T47D (cell line): ENCODE data around the gene CALY.

Source experiments
- DNase-seq, 2 experiments: peaks; one replicate each; pipeline versions ENCODE4 v3.0.0 to v3.0.0-alpha.2; 2011 to 2012; ENCODE audit warnings: low read depth in 1 of 2, low spot score in 1 of 2
- JUND ChIP-seq: IDR thresholded peaks from 2 replicates; pipeline ENCODE4 v1.6.1; 2012; ENCODE audit warnings: low read depth
- in situ Hi-C: cut with HindIII; loops from 2 replicates; pipeline ENCODE4 v1.10.0; 2016; ENCODE audit warnings: low sequenced_read_pairs, low pct_unique_long_range_greater_than_20kb

Gene CALY

DNA sequence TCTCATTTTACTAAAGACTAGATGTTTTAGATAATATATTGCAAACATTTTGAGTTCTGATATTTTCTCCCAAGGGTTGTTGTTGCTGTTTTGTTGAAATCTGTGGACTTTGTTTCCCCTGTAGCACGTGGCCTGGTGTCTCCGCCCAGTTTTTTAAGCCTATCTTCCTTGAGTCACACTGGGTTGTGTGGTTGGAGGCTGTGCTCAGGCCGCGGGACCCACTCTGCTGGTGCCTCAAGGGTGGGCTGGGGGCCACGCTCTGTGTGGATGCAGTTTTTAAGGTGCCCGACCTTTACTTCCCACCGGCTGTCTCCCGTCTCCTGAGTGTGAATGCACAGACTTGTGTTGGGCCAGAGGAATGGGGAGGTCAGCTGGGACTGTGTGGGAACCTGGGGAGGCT lies 6.2 kb upstream of the CALY start:
- no peak for DNase-seq
- in situ Hi-C loops, result no loop called here
- no peak for TF ChIP-seq JUND

GRCh38 chr10:133341983-133342382 lies 5.3 kb upstream of the CALY start:
- in situ Hi-C loops, result no loop called here
- no peak for DNase-seq
- TF ChIP-seq JUND, result no peak

DNA sequence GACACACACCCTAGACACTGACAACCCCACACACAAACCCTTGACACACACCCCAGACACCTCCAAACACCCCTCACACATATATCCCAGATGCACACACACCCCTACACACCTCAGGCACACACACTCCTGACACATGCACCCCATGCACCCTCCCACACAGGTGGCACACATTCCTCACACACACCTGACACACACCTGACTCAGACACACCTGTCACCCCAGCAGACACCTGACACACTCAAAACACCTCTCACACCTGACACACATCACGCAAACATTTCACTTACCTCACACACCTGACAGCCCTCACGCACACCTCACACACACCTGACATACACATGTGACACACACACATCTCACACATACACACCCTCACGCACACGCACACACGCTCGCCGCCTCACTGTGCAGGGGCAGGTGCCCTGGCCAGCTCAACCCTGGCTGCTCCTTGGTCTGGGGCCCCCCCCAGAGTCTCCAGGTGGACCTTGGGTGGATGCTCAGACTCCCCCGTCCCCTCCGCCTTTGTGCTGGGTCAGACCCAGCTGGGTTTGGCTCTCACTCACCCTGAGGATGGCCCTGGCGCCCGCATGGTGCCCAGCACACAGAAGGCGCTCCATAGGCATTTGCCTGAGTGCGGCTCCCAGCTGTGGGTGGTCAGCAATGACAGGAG lies 3.1 kb upstream of the CALY start:
- in situ Hi-C loops, result no loop called here
- DNase-seq, result no peak
- TF ChIP-seq JUND, result no peak

- no peak for TF ChIP-seq JUND
- in situ Hi-C loops, result no loop called here
- no peak for DNase-seq
These were observed 1.7 kb upstream of the CALY start for GRCh38 chr10:133338080-133339071.

- no peak for DNase-seq
- no peak for TF ChIP-seq JUND
- in situ Hi-C loops, result no loop called here
These were observed 652 bp upstream of the CALY start for GRCh38 chr10:133337370-133337725.

DNA sequence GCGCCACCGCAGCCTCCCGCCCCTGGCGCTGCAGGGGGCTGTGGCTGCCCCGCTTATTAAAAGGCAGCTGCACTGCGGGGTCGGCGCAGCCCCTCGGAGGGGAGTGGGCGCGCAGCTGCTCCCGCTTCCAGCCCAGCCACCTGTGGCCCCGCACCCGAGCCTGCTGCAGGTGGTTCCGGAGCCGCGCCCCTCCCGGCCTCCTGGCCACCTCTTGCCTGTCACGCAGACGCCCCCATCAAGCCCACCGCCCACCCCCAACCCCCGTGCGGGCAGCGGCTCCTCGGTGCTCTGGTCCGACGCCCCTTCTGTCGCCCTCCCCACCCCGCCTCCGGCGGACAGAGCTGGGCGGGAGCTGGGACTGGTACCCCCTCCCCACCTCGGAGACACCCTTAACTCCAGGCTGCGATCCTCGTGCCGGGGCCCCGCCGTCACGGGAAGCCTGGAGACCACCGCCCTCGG lies 549 bp downstream of the CALY start:
- no peak for DNase-seq
- TF ChIP-seq JUND, result no peak
- in situ Hi-C loops, result no loop called here

- TF ChIP-seq JUND, result no peak
- DNase-seq, result no peak
- in situ Hi-C loops, result no loop called here
These were observed 1.2 kb downstream of the CALY start for GRCh38 chr10:133335246-133336117.

DNA sequence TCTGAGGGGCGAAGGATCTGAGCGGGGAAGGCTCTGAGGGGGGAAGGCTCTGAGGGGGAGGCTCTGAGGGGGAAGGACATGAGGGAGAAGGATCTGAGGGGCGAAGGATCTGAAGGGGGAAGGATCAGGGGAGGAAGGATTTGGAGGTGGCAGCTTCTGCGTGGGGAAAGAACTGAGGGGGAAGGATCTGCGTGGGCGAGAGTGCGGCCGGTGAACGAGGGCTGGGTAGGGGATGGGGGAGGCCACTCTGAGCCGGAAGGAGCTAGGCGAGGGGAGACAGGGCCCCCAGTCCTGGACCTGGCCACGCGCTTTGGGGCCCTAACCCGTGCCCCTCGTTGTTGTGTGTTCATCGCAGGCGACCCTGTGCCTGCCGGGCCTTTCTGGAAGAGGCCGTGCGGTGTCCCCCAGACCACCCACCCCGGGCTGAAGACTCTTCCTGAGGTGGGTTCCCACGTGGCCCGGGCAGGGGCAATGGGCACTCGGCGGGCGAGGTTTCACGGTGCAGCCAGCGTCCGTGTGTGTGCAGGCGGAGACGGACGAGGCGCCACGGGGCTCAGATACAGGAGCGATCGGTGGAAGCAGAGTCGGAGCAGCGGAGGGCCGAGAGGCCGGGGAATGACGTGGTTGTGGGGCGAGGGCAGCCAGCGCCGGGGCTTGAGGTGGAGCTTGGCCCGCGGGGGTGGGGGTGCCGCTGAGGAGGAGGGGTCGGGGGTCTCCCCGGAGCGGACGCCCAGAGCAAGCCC lies 2.0 kb downstream of the CALY start:
- TF ChIP-seq JUND, result no peak
- no peak for DNase-seq
- in situ Hi-C loops, result no loop called here

GRCh38 chr10:133332936-133333699 lies 3.6 kb downstream of the CALY start:
- TF ChIP-seq JUND, result no peak
- no peak for DNase-seq
- in situ Hi-C loops, result no loop called here

DNA sequence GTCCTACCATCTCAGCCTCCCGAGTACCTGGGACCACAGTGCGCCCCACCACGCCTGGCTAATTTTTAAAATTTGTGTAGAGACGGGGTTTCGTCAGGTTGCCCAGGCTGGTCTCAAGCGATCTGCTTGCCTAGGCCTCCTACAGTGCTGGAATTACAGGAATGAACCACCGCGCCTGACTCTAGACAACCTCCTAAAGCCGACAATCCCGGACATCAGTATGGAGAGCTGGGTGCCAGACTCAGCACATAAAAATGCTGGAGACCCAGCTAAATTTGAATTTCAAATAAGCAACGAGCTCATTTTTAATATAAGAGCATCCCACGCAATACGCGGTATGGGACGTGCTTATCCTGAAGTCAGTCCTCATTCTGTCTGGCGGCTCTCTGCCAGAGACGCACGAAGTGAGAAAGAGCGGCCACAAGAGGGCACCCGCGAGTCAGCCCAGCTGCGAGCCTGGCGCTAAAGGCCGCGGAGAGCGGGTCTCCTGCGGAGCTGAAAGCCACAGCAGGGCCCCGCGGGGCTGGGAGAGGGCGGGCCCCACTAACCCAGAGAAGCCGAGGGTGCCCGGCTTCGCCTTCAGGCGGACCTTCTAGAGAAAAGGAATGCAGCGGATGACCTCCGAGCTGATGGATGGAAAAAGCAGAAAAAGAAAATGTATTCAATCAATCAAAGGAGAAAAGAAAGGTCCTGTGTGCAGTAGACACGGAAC lies 7.0 kb downstream of the CALY start:
- no peak for TF ChIP-seq JUND
- DNase-seq, result peak; percentile 84 to 92
- in situ Hi-C loops, result no loop called here
